DOHH2 (cell line): Measurements from ENCODE around the gene UBE3A.

Experiments
- H3F3A ChIP-seq: fragments of 200-600 bp; sonication (generic), shearing (Covaris generic); 2 replicates; pipeline ENCODE4 v1.6.0; 2016; ENCODE audit warnings: antibody characterized with exemption, mild to moderate bottlenecking; ENCODE audit not compliant: control insufficient read depth, insufficient read depth
- H3K27ac ChIP-seq: fragments of 200-600 bp; sonication (generic); 2 replicates; pipeline ENCODE4 v1.5.1; 2014; ENCODE audit warnings: low read depth, mild to moderate bottlenecking, low read length, moderate library complexity
- H3K27me3 ChIP-seq: fragments of 200-600 bp; sonication (generic); 2 replicates; pipeline ENCODE4 v1.6.1; 2014; ENCODE audit warnings: mild to moderate bottlenecking, low read length, mixed read lengths; ENCODE audit not compliant: control insufficient read depth
- H3K36me3 ChIP-seq: fragments of 200-600 bp; sonication (generic); 2 replicates; pipeline ENCODE4 v1.6.1; 2014; ENCODE audit warnings: mild to moderate bottlenecking, low read length, moderate library complexity, mixed read lengths; ENCODE audit not compliant: control insufficient read depth
- H3K4me1 ChIP-seq: fragments of 200-600 bp; sonication (generic); 2 replicates; pipeline ENCODE4 v1.6.1; 2014; ENCODE audit warnings: mild to moderate bottlenecking, low read length, mixed read lengths; ENCODE audit not compliant: control insufficient read depth
- H3K4me2 ChIP-seq: fragments of 200-600 bp; sonication (generic); 2 replicates; pipeline ENCODE4 v1.6.0; 2014; ENCODE audit warnings: mild to moderate bottlenecking, low read length, moderate library complexity
- H3K4me3 ChIP-seq: fragments of 200-600 bp; sonication (generic); 2 replicates; pipeline ENCODE4 v1.5.1; 2014; ENCODE audit warnings: mild to moderate bottlenecking, low read length, mixed read lengths
- H3K79me2 ChIP-seq: fragments of 200-600 bp; sonication (generic); 2 replicates; pipeline ENCODE4 v1.6.1; 2014; ENCODE audit warnings: mild to moderate bottlenecking, low read length, mixed read lengths; ENCODE audit not compliant: control insufficient read depth
- H3K9me2 ChIP-seq: fragments of 200-600 bp; sonication (generic); replicated peaks from 2 replicates; pipeline ENCODE4 v1.6.1; 2014; ENCODE audit warnings: mild to moderate bottlenecking, low read length, mixed read lengths; ENCODE audit not compliant: control insufficient read depth
- H3K9me3 ChIP-seq: fragments of 200-600 bp; sonication (generic); 2 replicates; pipeline ENCODE4 v1.6.1; 2014; ENCODE audit warnings: antibody characterized with exemption, low read length, mixed read lengths; ENCODE audit not compliant: control insufficient read depth, insufficient read depth
- H4K20me1 ChIP-seq: fragments of 200-600 bp; sonication (generic); 2 replicates; pipeline ENCODE4 v1.6.0; 2014; ENCODE audit warnings: low read depth, mild to moderate bottlenecking, antibody characterized with exemption, low read length, moderate library complexity; ENCODE audit not compliant: control insufficient read depth, insufficient read depth
- EZH2phosphoT487 ChIP-seq: fragments of 200-600 bp; sonication (generic); IDR thresholded peaks from 2 replicates; pipeline ENCODE4 v1.6.1; 2017; ENCODE audit warnings: borderline replicate concordance, mild to moderate bottlenecking, antibody characterized with exemption, low read length, moderate library complexity, mixed read lengths
- TF ChIP-seq, protein P1 (sequence below): fragments of 200-600 bp; sonication (generic); IDR thresholded peaks from one replicate; pipeline ENCODE4 v1.5.1; 2014; ENCODE audit warnings: antibody characterized with exemption, mild to moderate bottlenecking, low read depth, low read length; ENCODE audit not compliant: poor library complexity, severe bottlenecking

The UBE3A gene

DNA sequence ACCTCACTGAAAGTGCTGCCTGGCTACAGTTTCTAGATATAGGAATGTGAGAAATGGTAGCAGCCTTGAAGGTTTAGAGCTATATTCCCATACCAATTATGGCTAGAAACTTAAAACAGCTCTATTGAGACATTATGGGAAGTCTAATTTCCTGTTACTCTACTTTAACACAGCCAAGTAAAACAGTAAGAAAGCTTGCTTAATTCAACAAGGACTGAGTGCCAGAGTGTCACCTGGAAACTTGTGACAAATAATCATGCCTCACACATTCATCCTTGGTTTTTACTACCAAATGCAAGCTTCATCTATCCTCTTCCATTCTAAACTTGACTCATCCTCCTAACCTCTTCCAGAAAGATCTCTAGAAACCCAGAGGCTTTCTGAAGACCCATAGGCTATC lies 41.7 kb downstream of the UBE3A start:
- peaks cover 3% of the 10 kb centered on the region; the same call in 1 of the 2 replicates for H4K20me1 ChIP-seq
- H3K79me2 ChIP-seq: peaks cover 87% of the 10 kb centered on the region
- H3K4me1 ChIP-seq: peaks cover 4% of the 10 kb centered on the region; the same call in 1 of the 2 replicates
- no peak overlapping the region for H3K4me2 ChIP-seq
- H3K27ac ChIP-seq: no peak overlapping the region
- H3K9me3 ChIP-seq: no peaks in the 10 kb centered on the region
- H3K27me3 ChIP-seq: no peaks in the 10 kb centered on the region
- no peak for TF ChIP-seq EZH2phosphoT487
- TF ChIP-seq, protein P1, sequence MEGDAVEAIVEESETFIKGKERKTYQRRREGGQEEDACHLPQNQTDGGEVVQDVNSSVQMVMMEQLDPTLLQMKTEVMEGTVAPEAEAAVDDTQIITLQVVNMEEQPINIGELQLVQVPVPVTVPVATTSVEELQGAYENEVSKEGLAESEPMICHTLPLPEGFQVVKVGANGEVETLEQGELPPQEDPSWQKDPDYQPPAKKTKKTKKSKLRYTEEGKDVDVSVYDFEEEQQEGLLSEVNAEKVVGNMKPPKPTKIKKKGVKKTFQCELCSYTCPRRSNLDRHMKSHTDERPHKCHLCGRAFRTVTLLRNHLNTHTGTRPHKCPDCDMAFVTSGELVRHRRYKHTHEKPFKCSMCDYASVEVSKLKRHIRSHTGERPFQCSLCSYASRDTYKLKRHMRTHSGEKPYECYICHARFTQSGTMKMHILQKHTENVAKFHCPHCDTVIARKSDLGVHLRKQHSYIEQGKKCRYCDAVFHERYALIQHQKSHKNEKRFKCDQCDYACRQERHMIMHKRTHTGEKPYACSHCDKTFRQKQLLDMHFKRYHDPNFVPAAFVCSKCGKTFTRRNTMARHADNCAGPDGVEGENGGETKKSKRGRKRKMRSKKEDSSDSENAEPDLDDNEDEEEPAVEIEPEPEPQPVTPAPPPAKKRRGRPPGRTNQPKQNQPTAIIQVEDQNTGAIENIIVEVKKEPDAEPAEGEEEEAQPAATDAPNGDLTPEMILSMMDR: no peak
- H3K4me3 ChIP-seq: no peak overlapping the region
- H3F3A ChIP-seq: no peaks in the 10 kb centered on the region
- H3K36me3 ChIP-seq: peaks cover 86% of the 10 kb centered on the region
- H3K9me2 ChIP-seq: no peaks in the 10 kb centered on the region

DNA sequence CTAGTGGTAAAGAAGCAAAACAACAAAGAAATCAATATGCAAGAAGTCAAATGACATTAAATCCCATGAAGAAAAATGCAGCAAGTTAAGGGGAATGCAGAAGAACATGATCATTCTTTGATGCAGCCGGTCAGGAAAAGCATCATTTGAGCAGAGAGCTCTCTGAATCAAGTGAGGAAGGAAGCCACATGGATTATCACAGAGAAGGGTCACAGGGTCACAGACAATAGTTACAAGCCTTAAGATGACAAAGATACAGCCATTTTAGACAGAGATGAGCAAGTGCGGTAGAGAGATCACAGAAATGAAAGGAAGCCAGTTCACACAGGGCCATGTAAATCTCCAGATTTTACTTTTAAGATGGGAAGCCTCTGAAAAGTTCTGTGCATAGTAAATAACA lies 43.9 kb downstream of the UBE3A start:
- H3K9me2 ChIP-seq: no peaks in the 10 kb centered on the region
- no peak overlapping the region for H3K4me2 ChIP-seq
- no peaks in the 10 kb centered on the region for H4K20me1 ChIP-seq
- H3K79me2 ChIP-seq: peaks cover 88% of the 10 kb centered on the region
- H3K4me1 ChIP-seq: no peaks in the 10 kb centered on the region
- H3K4me3 ChIP-seq: no peak overlapping the region
- no peaks in the 10 kb centered on the region for H3K9me3 ChIP-seq
- H3K27me3 ChIP-seq: no peaks in the 10 kb centered on the region
- H3K27ac ChIP-seq: no peak overlapping the region
- TF ChIP-seq EZH2phosphoT487: no peak
- TF ChIP-seq, protein P1: no peak
- peaks cover 85% of the 10 kb centered on the region for H3K36me3 ChIP-seq
- no peaks in the 10 kb centered on the region for H3F3A ChIP-seq

DNA sequence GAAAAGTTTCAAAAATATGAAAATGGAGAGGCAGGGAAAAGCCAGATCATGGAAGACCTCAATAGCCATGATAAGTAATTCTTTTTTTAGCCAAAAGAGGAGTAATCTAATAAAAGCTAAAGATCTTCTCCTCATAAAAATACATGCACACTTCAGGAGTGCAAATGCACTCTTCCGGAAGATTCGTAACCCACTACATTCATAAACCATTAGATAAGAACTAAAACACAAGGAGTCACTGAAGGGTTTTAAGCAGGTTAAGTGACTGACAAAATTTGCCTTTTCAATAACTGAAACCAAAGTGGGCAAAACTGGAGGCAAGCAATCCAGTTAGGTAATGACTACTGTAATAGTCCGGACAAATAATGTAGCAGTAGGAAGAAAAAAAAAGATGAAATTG lies 46.0 kb downstream of the UBE3A start:
- Histone ChIP-seq H3K9me3 (peaks cover 5% of the 10 kb centered on the region; the same call in 1 of the 2 replicates), H3K4me2 (no peak overlapping the region), H3K36me3 (peaks cover 91% of the 10 kb centered on the region), H3K9me2 (no peaks in the 10 kb centered on the region), H3K4me1 (no peaks in the 10 kb centered on the region), H3F3A (no peaks in the 10 kb centered on the region), H3K79me2 (peaks cover 94% of the 10 kb centered on the region), H4K20me1 (no peaks in the 10 kb centered on the region), H3K27me3 (no peaks in the 10 kb centered on the region), H3K4me3 (no peak overlapping the region), H3K27ac (no peak overlapping the region)
- TF ChIP-seq EZH2phosphoT487: no peak
- TF ChIP-seq, protein P1: no peak
